Epithelial cell of proximal tubule (primary cell): ENCODE results near the gene INTS6L. TPM values are rescaled to one million over a fixed set of nuclear protein-coding genes. Genes with fewer than 3 reads are reported as not detected.
"Not testable (repeated sequence)": the region's sequence is repeated elsewhere in the genome, so short reads cannot be mapped to it uniquely, and the experiment has no call there.

ENCODE experiments used
- DNase-seq: peaks from one replicate; pipeline ENCODE4 v3.0.0-alpha.2; 2011; ENCODE audit warnings: low read depth
- H3K4me3 ChIP-seq: 2 replicates; pipeline ENCODE4 v1.5.1; 2011; ENCODE audit warnings: low read depth, mild to moderate bottlenecking, low read length
- CTCF ChIP-seq: conservative IDR thresholded peaks from 2 replicates; pipeline ENCODE4 v1.5.1; 2012; ENCODE audit warnings: low read depth, mild to moderate bottlenecking, low read length
- total RNA-seq: library from RNA; depleted of rRNA; stranded (reverse); fragments of >200 nt; gene quantifications from 2 replicates; pipeline ENCODE4 v1.2.3, GENCODE V29; 2015

The INTS6L gene
- total RNA-seq, 1 donor from 2014 or later, result 2.0 TPM

- TF ChIP-seq CTCF, result no peak
- no peak overlapping the region for H3K4me3 ChIP-seq
- no peak for DNase-seq
Observed at GRCh38 chrX:135595543-135595942, 75.1 kb downstream of the INTS6L start.

GRCh38 chrX:135596495-135596894, 76.0 kb downstream of the INTS6L start:
- peak; percentile 61 for TF ChIP-seq CTCF
- no peak for DNase-seq
- H3K4me3 ChIP-seq, result no peak overlapping the region

- no peak overlapping the region for H3K4me3 ChIP-seq
- no peak for TF ChIP-seq CTCF
- DNase-seq, result no peak
Observed at GRCh38 chrX:135605906-135606305, 85.4 kb downstream of the INTS6L start.

- H3K4me3 ChIP-seq, DNase-seq: not testable (repeated sequence)
Observed at GRCh38 chrX:135624408-135625204, 104.1 kb downstream of the INTS6L start.

GRCh38 chrX:135625995-135626394, 105.5 kb downstream of the INTS6L start:
- TF ChIP-seq CTCF, result peak; percentile 32
- no peak overlapping the region for H3K4me3 ChIP-seq
- no peak for DNase-seq

- no peak for DNase-seq
- no peak overlapping the region for H3K4me3 ChIP-seq
- no peak for TF ChIP-seq CTCF
Observed at GRCh38 chrX:135629342-135629741, 108.9 kb downstream of the INTS6L start.

Other genes starting within 250 kb of the INTS6L start
- gene ETDC, start 211.2 kb upstream of the INTS6L start, total RNA-seq, result not detected in 2 replicates
- 2.5 and 4.7 TPM in 2 replicates for gene ZNF75D, start 176.6 kb upstream of the INTS6L start, total RNA-seq
- 3.5 and 4.5 TPM in 2 replicates for gene ZNF449, start 175.9 kb upstream of the INTS6L start, total RNA-seq
- 0.65 and 2.3 TPM in 2 replicates for gene SMIM10L2A, start 98.7 kb upstream of the INTS6L start, total RNA-seq
- gene CT45A1, start 193.0 kb downstream of the INTS6L start, total RNA-seq, result not detected in 2 replicates
- not detected in 2 replicates for gene CT45A3, start 247.5 kb downstream of the INTS6L start, total RNA-seq